HG02973 (cell line): ENCODE results near the gene CAPZA2.
"Not testable (repeated sequence)": the region's sequence is repeated elsewhere in the genome, so short reads cannot be mapped to it uniquely, and the experiment has no call there.

ENCODE experiments used
- ATAC-seq: cut with Tn5 transposase; IDR thresholded peaks from one replicate; pipeline ENCODE4 v1.9.1; 2021; ENCODE audit warnings: moderate library complexity; ENCODE audit not compliant: unreplicated experiment

CAPZA2 gene

GRCh38 chr7:116953372-116953905, 91.1 kb downstream of the CAPZA2 start, which contains the start of gene ST7:
TSS of gene ST7 (plus strand) at chr7:116953501. CDS start at chr7:116953541, 40 bp downstream.
- peak; percentile 35 for ATAC-seq

GRCh38 chr7:116953906-116954838, 91.8 kb downstream of the CAPZA2 start:
- ATAC-seq = peak; percentile 14

DNA sequence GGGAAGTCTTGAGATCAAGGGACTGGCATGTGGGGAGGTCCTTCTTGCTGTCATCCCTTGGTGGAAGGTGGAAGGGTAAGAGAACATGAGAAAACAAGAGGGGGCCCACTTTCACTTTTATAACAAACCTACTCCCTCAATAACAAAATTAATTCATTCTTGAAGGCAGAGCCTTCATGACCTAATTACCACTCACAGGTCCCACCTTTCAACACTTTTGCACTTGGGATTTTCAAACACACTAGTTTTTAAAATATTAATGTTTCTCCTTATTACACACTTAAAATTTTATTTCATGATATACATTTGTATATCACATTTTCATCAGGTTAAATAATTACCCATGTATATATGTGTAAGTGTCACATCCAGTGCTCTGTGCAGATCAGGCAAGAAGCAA, 93.0 kb downstream of the CAPZA2 start:
- no peak for ATAC-seq

- ATAC-seq = peak; percentile 81
Observed at GRCh38 chr7:116955801-116956476, 93.6 kb downstream of the CAPZA2 start.

- ATAC-seq = no peak
Observed at GRCh38 chr7:116956477-116956804, 94.1 kb downstream of the CAPZA2 start.

- no peak for ATAC-seq
Observed at GRCh38 chr7:116957874-116958273, 95.5 kb downstream of the CAPZA2 start.

GRCh38 chr7:116961966-116962673, 99.7 kb downstream of the CAPZA2 start:
- not testable (repeated sequence) for ATAC-seq

- ATAC-seq = no peak
Observed at GRCh38 chr7:116963234-116963633, 100.8 kb downstream of the CAPZA2 start.

GRCh38 chr7:116966601-116967000, 104.2 kb downstream of the CAPZA2 start:
- no peak for ATAC-seq

- ATAC-seq = no peak
Observed at GRCh38 chr7:116967254-116967922, 105.0 kb downstream of the CAPZA2 start.

DNA sequence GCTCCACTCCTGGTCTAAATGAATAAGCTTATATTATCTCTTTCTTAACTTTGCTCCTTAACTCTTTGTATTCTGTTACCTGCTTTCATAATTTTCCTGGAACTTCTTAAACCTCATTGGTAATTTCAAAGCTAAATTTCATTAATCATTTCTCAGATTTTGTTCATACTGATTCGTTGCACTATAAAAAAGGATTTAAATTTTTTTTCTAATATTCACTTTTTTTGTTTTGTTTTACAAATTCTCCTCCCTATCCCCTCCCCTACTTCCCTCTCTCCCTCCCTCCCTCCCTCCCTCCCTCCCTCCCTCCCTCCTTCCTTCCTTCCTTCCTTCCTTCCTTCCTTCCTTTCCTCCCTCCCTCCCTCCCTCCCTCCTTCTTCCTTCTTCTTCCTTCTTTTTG, 105.6 kb downstream of the CAPZA2 start:
- ATAC-seq = no peak

DNA sequence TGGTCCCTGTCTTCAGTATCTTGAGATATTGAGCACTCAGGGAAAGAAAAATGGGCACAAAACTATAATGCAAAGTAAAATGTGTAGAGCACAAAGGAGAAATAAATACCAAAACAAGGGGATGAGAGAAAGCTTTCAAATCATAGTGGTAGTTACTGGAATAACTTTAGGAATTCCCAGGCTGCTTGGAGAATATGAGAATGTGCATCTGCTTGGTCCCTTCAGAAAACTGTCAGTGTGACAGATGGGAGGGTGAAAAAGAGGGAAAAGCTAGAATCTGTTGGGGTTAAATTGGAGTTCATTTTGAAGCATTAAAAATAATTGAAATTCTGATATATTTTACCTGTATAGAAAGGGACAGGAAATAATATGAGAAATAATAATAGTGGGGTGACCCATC, 106.2 kb downstream of the CAPZA2 start:
- no peak for ATAC-seq

- ATAC-seq = no peak
Observed at GRCh38 chr7:116969371-116969902, 107.0 kb downstream of the CAPZA2 start.

- peak; percentile 77 for ATAC-seq
Observed at GRCh38 chr7:116970238-116970910, 108.0 kb downstream of the CAPZA2 start.

GRCh38 chr7:116971153-116971552, 108.8 kb downstream of the CAPZA2 start:
- ATAC-seq = not testable (repeated sequence)
